ENCODE data around the gene SH2D1B.

The SH2D1B gene

DNA sequence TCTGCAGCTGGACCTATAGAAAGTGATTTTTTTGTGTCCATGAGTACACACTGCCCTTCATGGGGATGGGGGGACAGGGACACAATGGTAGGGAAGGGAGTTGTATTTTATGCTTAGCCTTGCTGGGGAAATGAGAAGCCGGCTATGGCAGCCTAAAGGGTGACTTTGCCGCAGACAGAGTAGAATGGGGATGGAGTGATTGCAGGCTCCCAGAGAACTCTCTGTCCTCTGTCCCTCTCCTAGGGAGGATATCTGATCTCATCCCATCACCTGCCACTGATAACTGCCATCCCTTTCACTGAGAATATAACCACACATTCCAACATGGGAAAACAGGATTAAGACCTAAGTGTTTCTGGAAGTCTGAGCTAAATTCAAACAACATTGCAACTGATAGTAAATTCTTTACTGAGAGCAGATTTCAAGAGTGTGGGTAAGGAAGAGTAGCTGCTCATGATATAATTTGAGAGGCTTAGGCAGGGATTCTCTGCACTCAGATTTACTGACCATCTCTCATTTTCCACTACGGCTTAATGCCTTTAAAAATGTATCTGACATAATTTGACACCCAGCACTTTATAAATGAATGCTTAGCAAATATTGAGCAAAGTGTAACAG is 13.9 kb downstream of the SH2D1B start:
- no peak for DNase-seq

DNA sequence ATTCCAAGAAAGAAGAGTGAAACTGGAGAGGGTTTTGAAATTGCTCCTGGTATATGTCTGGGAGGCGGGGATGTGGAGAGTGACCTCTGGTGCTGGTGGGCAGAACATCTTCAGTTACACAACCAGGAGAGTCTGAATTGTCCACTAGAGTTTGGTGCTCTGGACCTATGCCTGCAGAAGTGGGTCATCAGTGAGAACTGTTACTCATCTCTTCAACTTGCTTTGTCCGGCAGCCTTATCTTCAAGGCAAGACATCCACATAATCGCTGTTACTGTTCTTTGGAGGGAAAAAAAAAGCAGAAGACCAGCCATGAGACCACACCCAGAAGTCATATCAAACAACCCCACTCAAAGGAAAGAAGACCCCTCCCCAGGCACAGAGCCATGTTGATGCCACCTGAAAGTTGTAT is 14.9 kb downstream of the SH2D1B start:
- DNase-seq: no peak

DNA sequence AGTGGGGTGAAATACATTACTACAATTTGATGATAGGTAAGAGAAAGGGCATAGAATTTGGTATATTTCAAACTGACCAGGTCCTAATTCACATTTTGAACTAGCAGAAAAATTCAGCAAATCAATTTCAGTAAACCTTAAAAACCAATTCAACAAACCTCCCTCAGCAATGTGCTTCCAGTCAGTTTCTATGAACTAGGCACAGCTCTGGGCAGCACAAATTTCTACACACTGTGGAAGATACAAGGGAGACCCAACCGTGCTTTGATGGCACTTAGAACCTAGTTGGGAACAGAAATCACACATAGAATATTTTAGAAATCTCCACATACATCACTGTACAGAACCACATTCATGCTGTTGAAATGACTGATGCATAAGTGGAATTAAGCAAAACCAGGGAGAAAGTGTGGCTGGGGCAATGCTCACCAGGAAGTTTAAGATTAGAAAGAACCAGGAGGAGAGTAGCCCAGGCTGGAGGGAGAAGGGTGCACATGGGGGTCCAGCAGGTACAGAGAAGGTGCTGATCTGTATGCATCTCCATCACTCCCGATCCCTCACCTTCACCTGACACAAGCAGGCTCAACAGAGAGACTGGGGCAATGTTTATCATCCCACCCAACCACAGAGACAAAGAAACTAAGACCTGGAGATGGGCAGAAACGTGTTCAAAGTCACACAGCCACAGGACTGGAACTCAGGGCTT is 15.6 kb downstream of the SH2D1B start:
- DNase-seq: no peak

DNA sequence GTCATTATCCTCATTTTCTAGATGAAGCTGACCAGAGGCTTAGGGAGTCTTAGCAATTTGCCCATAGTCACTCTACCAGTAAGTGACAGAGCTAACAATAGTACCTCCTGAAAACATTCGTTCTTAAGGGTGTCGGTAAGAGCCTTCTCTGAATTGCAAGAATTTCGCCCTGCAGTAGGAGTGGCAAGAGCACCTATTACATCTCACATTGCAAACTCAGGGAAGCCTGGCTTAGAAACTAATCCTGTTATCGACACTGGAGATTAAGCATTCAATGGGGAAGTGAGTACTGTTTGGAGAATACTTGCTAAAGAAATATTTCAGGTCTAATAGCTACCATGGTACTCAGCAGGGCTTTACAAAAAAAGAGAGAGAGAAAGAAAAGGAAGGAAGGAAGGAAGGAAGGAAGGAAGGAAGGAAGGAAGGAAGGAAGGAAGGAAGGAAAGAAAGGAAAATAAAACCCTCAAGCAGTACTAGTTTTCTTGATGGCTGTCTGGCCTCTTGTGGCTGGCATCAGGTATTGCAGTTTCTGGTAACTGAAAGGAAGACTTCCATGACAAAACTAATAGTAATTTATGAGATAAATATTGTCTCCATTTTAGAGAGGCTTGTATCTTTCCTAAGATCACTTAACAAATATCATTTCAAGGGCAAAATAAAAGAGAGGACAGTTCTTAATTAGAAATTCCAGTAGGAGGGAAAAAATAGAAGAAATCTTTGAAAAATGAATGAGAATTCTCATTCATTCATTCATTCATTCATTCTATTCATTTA is 20.0 kb downstream of the SH2D1B start:
- DNase-seq: peak; percentile 66 to 70

DNA sequence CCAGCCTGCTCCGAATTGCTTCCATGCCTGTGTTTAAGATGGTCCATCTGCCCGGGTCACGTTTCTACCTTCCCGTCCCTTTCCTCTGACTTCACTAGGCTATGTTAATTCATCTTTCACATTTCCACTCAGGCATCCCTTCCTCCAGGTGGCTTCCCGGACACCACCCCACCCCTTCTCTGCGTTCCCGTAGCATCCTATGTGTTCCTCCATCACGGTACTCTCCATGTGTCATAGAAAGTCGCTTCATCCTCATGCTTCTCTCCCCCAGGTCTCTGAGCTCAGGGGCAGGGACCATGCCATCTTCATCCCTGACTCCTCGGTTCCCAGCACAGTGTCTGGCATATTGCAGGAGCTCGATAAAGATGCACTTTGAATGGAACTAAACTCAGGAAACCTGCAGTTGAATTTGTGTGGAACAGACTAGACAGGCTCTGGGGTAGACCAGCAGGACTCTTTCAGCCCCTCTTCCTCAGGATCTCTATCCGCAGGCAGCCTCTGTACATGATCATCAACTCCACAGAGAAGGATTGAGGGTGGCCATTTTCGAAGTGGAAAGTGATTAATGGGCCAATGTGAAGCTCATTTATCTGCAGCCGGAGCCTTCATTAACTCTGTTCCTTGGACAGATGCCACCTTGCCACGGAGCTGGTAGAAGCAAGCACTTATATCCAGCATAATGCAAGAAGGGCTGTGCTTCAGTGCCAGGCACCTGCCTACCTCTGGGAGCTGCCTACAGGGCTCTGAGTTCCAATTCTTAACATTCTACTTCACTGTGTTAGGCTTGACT is 21.3 kb downstream of the SH2D1B start:
- DNase-seq: no peak

DNA sequence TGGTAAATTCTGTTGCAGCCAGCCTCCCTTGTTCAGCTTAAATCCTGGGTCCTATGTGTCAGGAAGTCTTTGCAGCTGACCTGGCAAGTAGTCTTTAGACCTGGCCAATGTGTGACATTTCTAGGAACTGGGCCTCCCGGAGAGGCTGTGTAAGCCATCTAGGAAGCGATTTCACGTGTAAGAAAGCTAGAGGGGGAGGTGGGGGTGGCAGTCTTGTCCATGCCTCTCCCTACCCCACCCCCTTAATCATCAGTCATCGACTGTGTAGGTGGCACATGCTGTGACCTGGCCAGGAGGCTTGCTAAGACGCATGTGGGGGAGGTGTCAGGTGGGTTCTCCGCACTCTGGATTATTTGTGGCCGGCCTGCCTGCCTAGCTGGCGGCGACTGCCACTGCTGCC is 22.0 kb downstream of the SH2D1B start:
- DNase-seq: no peak

DNA sequence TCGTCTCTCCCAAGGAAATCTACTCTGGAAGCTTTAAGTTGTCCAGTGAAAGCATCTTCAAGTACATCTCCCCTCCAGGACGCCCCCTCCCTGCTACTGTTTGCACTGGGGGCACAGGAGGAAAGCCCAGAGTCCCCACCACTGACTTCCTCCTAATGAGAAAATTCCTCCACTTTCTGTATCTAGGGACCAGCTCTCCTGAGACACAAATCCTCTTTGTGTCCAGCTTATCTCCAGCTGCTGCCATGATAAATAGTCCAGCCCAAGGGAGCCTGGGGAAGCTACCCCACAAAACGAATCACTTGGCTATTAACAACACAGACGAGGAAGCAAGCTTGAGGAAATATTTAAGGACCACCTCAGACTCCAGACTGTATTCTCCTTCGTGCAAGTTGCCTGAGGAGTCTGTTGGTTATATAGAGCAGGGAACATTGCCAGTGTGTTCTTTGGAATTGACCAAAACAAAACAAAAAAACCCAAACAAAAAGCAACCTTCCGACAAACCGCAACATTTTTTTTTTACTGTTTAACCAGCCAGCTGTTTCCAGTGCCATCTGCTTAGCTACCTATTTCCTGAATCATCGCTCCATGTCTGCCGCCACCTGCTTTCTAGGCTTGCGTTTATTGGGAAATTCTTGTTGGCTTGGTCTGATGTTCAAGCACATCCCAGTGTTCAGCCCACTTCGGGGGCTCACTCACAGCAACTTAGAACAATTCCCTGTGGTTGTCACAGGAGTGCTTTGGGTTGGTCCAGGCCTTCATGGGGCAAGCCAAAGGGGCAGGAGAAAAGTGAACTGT is 22.7 kb downstream of the SH2D1B start:
- peak; percentile 20 to 59 for DNase-seq

DNA sequence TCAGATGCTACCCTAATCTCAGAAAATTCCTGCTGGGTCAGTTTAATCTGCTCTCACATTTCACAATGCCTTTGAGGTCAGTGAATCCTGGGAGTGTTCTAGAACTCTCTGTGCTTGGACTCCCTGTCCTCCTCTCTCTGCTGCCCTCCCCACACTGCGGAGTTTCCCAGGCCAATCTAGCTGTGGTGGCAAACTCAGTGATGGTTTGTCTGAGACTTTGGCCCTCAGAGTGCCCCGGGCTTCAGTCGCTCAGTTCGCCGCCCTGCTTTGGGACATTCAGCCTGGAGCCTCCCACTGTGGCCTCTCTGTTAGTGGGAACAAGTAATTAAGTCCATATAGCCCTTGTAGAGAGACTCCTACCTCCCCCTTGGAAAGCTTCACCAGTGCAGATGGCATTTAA is 23.3 kb downstream of the SH2D1B start:
- no peak for DNase-seq

DNA sequence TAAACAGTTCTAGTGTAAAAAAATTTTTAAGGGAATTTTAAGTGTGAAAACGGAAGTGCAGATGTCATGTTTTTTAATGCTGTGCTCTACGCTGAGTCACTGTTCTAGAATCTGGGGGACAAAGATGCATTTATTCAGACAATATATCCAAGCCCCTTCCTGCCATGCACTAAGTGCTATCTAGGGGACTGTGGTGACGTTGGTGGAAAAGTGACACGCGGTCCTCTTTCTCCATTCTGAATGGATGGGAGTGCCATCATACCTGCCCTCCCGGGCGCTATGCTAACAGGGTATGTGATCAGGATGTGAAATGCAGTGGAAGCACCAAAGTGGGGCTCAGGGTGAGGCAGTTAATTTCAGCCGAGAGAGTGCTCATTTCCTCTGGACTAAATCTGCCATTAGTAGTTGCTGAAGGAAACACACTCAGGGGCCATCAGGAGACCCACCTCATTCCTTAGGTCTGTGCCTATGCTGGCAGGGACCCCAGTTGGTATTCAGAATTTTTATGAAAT is 23.8 kb downstream of the SH2D1B start:
- no peak for DNase-seq

DNA sequence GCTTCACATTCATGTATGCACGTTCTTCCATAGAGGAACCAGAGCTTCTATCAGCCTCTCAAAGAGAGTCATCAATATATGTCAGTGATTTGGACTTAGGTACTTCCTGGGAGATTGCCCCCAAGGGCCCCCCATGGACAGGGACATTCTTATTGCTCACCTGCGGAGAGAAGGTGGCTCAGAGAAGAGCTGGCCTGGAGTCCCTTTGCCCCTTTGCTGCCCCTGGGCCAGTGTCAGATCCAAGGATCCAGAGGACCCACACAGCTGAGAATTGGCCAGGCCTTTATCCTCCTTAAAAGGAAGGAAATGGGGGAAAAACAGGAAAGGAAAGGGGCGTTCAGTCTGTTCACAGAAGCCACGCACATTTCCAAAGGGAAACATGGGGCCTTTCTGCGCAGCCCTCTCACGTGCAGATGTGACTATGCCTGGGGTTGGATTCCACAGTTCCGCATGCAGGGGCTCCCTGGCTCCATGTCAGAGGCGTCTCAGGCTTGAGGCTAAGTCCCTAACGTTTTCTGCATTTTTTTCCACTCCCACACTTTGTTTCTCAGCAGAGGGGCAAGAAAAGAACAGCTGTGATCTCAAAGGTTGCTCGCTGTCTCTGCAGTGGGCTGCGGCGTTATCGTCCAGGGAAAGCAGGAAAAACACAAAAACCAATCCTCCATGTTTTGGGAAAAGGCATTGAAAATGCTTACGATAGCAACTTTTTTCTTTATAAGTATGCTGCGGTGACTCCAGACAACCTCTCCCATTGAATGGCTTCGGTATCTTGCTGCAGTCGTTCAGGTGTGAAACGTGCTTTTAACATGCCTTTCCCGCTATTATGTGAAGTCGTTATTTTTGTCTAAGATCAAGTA is 24.5 kb downstream of the SH2D1B start:
- DNase-seq: no peak

DNA sequence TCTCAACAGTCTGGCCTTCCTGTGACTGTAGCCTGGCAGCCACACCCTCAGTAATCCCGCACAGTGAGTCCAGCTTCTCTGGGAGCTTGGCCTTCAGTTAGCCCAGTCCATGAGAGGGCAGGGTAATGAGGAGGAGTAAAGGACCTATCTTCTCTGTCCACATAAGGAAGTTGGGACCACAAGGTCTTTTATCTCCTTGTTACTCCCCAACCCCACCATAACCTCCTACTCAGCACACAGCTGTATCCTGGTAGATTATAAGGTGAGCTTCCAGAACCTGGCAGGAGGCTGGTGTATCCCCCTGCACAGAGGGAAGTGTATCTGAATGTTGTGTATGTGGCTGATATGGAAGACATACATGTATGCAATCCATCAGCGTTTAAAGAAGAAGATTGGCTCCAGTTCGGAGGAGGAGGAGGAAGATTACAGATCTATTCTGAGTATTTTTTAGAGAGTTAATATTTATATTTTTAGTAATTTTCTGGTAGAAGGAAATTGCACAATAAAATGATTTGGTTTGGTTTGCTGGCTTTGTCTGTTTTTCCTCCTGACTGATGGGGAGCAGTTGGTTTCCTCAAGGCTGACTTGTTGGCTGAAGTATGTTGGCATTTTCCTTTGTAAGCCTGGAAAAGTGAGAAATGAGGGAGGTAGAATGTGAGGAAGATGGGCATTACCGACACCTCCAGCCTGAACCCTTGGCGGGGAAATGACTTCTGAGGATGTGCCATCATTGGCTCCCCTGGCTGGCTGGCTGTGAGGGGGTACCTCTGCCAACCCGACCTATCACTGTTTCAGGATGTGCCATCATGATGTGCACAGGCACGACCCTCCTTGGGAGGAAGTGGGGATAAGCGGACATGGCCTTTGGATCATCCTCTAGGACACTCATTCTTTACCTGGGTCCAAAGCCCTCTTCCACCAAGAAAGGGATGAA is 25.4 kb downstream of the SH2D1B start:
- DNase-seq: no peak

DNA sequence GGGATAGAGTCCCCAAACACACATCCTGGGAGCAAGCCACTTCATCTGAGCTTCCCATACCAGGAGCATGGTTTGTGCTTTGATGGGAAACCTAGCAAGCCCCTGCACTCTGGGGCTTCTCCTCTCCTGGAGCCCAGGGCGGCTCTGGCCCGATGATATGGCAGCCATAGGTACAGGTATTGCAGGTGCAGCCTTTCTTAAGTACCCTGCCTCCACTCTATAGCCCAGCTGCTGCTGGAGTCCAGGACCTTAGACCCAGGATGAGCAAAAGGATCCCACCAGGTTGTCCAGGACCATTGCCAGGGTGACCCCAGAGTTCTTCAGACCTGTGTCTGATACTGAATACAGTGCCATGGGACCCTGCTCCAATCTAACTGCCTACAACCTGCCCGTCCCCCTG is 26.2 kb downstream of the SH2D1B start:
- no peak for DNase-seq

DNA sequence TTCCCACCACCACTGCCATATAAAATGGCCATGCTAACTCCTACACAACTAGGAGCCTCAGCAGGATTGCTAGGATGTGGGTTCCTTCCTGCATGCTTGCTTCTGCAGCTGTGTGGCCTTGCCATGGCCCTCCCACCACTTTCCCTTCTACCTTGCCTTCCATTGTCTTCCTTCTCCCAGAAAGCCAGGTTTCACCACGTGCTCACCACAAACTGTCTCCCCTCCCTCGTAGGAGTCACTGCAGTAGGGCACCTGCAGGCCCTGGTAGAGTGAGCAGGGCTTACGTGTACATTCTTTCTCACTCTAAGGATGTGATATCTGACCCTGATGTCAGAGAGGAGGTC is 26.7 kb downstream of the SH2D1B start:
- no peak for DNase-seq

DNA sequence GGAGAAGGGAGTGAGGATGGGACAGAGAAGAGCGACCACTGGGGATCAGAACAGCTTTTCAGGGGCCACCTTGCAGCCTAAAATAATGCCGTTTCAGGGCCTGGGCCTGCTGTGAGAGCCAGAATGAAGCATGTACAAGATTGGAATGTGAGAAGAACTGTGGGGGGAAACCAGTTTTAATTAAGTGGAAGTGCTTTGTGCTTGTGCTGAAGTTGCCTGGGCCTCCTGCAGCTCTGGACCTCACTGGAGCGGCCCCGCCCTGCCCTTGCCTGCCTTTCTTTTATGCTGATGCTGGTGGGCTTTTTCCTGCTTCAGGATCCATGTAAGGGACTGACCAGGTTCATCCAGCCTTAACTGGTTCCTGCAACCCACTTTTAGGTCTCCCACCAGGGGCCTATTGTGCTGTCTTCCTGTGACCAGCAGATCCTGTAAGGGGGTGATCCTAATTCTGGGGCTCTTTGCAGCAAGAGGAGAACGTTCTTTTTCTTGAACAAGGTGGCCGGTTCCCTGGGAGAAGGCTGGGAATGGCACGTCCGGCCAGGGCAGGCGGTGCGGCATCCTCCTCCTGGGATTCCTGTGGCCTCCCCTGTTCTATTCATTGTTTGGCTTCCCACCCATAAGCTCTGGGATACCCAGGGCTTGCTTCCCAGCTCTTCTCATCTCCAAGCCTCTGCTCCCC is 27.2 kb downstream of the SH2D1B start:
- DNase-seq: no peak

DNA sequence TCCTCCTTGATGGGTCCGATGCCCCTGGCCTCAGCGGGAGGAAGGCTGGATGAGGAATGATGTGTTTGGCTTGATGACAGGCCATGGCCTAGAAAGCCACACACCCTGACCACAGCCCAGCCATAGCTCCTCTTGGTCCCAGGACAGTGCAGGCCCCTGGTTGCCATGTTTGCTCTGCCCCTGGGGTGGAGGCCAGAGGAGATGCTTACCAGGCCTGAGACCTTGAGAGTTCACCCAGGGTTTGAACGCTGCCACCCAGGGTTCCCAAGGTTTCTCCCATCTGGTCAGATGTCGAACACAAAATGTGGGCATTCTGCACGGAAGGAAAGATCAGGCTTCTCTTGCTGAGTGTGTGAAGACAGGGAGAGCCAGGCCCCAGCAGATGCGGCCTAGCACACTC is 27.8 kb downstream of the SH2D1B start:
- DNase-seq: no peak

DNA sequence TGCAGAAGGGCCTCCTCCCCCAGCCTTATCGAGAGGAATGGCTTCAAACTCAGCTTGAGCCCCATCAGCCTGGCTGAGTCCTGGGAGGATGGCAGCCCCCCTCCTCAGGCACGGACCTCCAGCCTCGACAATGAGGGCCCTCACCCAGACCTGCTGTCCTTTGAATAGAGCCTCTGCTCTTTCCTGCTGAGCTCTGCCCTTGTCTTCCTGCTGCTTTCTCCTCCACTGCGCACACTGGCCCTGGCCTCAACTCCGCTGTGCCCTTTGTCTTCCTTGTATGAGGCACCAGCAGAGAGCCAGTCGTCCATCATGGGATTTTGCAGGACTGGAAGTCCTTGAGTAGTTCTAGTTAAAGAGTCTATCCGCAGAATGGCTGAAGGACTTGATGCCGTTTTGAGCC is 28.4 kb downstream of the SH2D1B start:
- no peak for DNase-seq

DNA sequence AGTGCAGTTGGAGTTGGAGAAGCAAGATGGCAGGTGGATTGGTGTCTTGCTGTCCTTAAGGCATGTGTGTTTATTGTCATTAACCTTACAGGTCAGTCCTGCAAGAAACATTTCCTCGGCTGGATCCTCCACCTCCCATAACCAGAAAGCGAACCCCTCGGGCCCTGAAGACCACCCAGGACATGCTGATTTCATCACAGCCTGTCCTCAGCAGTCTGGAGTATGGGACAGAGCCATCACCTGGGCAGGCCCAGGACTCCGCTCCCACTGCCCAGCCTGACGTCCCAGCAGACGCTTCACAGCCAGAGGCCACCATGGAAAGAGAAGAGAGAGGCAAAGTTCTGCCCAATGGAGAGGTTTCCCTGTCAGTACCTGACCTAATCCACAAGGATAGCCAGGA is 28.8 kb downstream of the SH2D1B start:
- no peak for DNase-seq

DNA sequence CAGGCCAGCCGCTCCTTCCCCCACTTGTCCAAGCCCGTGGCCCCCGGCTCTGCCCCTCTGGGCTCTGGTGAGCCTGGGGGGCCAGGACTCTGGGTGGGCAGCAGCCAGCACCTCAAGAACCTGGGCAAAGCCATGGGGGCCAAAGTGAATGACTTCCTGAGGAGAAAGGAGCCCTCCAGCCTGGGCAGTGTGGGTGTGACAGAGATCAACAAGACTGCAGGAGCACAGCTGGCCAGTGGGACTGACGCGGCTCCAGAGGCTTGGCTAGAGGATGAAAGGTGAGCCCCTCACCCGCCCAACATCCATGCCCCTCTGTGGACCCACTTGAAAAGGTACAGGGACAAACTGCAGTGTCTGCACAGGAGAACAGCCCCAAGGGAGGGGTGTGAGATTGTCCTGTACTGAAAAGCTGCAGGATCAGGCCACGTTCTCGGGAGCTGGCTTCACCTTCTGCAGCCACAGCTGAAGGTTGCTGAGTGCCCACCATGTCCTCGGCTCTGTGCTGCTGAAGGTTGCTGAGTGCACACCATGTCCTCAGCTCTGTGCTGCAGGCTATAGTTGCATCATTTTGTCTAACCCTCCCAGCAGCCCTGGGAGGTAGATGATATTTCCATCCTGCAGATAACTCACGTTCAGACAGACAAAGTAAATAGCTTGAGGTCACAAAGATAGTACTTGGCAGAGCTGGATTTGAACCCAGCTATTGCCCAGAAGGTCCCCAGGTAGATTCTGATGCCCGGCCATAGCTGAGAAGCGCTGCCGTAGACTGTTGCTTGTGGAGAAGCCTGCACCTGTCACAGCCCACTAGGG is 29.8 kb downstream of the SH2D1B start:
- DNase-seq: no peak

DNA sequence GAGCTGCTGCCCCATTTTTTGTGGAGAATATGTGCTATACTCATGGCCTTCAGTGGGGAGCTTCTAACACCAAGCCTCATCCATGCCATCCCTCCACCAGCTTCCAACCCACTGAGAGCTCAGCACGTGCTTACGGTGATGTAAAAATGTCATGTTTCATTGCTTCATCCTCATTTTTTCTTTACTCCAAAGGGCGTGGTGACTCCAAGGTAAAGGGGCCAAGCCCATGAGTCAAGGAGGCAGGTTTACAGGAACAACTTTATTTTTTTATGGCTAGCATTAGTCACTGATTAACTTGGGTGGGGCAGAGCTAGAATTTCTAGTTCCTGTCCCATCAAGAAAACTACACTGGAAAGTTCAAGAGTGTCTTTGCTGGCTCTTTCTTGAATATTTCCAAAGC is 30.6 kb downstream of the SH2D1B start, which contains the start of gene C1orf226:
C1orf226 (plus strand) TSS at position 346 of the 400 bp plus-strand sequence. CDS start 174 bp downstream, outside the sequence.
- no peak for DNase-seq

Measured in Kasumi-1 (cell line).